Subcutaneous adipose tissue (tissue), 4 donors: ENCODE results near the gene NSD2. TPM values are rescaled to one million over a fixed set of nuclear protein-coding genes. Genes with fewer than 3 reads are reported as not detected.

Source experiments
- CTCF ChIP-seq: fragments of 450-650 bp; IDR thresholded peaks from one replicate; pipeline ENCODE4 v1.5.1; 2016; ENCODE audit warnings: low read depth, mild to moderate bottlenecking, control low read depth, antibody characterized with exemption, moderate library complexity
- total RNA-seq, 4 donors: library from RNA; depleted of rRNA; stranded (reverse); fragments of >200 nt; gene quantifications; one replicate each; pipeline ENCODE4 v1.1.0, GENCODE V29; 2016

NSD2 gene
- total RNA-seq, 4 donors from 2014 or later = 22.3 to 49.9 (median 33.7) TPM

GRCh38 chr4:1950369-1950768 lies 79.2 kb downstream of the NSD2 start:
- TF ChIP-seq CTCF = no peak

GRCh38 chr4:1952058-1952700 lies 81.0 kb downstream of the NSD2 start:
- no peak for TF ChIP-seq CTCF

GRCh38 chr4:1952719-1953118 lies 81.5 kb downstream of the NSD2 start:
- TF ChIP-seq CTCF = no peak

DNA sequence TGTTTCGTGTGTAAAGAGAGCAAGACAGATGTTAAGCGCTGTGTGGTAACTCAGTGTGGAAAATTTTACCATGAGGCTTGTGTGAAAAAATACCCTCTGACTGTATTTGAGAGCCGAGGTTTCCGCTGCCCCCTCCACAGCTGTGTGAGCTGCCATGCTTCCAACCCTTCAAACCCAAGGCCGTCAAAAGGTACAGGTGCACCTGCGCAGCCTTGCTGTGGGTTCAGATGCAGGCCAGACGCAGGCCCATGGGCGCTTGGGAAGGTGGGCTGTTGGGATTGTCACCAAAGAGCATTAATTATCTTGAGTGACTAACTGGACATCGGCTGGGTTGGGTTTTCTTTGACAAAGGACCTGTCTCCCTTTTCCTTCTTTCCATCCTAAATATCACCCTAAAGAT lies 82.1 kb downstream of the NSD2 start:
- no peak for TF ChIP-seq CTCF

GRCh38 chr4:1956631-1957030 lies 85.4 kb downstream of the NSD2 start:
- no peak for TF ChIP-seq CTCF

GRCh38 chr4:1958276-1959103 lies 87.3 kb downstream of the NSD2 start:
- no peak for TF ChIP-seq CTCF

- no peak for TF ChIP-seq CTCF
Observed at GRCh38 chr4:1959104-1959384, 87.9 kb downstream of the NSD2 start.
